Endothelial cell (in vitro differentiated cells): ENCODE results near the gene KCNQ1. TPM values are rescaled to one million over a fixed set of nuclear protein-coding genes. Genes with fewer than 3 reads are reported as not detected.

ENCODE experiments used
- DNase-seq: peaks from one replicate; pipeline ENCODE4 v3.0.0; 2021; ENCODE audit warnings: low spot score
- H3K27ac Mint-ChIP-seq: one replicate; pipeline ENCODE4 v1.8.0; 2021; ENCODE audit warnings: mixed read lengths, inconsistent platforms; ENCODE audit not compliant: unreplicated experiment
- H3K27me3 Mint-ChIP-seq: one replicate; pipeline ENCODE4 v1.8.0; 2021; ENCODE audit warnings: mild to moderate bottlenecking, moderate library complexity, mixed read lengths, inconsistent platforms; ENCODE audit not compliant: unreplicated experiment
- H3K36me3 Mint-ChIP-seq: one replicate; pipeline ENCODE4 v1.8.0; 2021; ENCODE audit warnings: mild to moderate bottlenecking, low read depth, mixed read lengths, inconsistent platforms; ENCODE audit not compliant: unreplicated experiment
- H3K4me1 Mint-ChIP-seq: one replicate; pipeline ENCODE4 v1.8.0; 2021; ENCODE audit warnings: mild to moderate bottlenecking, mixed read lengths, inconsistent platforms; ENCODE audit not compliant: unreplicated experiment
- H3K4me3 Mint-ChIP-seq: one replicate; pipeline ENCODE4 v1.8.0; 2021; ENCODE audit warnings: mild to moderate bottlenecking, mixed read lengths, inconsistent platforms; ENCODE audit not compliant: unreplicated experiment
- H3K9me3 Mint-ChIP-seq: one replicate; pipeline ENCODE4 v1.8.0; 2021; ENCODE audit warnings: mixed read lengths, inconsistent platforms; ENCODE audit not compliant: unreplicated experiment
- total RNA-seq: library from RNA; stranded (reverse); fragmentation: NEBNext Ultra II Directional; extraction: Animal tissue kit (Norgen Biotek cat#: 25700); gene quantifications from one replicate; pipeline ENCODE4 v1.2.1, GENCODE V29; 2021; ENCODE audit not compliant: unreplicated experiment
- TF ChIP-seq, protein P1 (sequence below): fragments of 200-600 bp; sonication (generic); IDR thresholded peaks from one replicate; pipeline ENCODE4 v1.5.0; 2021; ENCODE audit warnings: antibody characterized with exemption; ENCODE audit not compliant: unreplicated experiment

KCNQ1 gene
- total RNA-seq, 1 donor from 2014 or later: 35.3 TPM

- Mint-ChIP-seq H3K9me3 (no peaks in the 10 kb centered on the region), H3K27me3 (peaks cover 3% of the 10 kb centered on the region), H3K36me3 (no peaks in the 10 kb centered on the region), H3K4me1 (peaks cover 4% of the 10 kb centered on the region), H3K4me3 (no peak overlapping the region), H3K27ac (no peak overlapping the region)
- TF ChIP-seq, protein P1, sequence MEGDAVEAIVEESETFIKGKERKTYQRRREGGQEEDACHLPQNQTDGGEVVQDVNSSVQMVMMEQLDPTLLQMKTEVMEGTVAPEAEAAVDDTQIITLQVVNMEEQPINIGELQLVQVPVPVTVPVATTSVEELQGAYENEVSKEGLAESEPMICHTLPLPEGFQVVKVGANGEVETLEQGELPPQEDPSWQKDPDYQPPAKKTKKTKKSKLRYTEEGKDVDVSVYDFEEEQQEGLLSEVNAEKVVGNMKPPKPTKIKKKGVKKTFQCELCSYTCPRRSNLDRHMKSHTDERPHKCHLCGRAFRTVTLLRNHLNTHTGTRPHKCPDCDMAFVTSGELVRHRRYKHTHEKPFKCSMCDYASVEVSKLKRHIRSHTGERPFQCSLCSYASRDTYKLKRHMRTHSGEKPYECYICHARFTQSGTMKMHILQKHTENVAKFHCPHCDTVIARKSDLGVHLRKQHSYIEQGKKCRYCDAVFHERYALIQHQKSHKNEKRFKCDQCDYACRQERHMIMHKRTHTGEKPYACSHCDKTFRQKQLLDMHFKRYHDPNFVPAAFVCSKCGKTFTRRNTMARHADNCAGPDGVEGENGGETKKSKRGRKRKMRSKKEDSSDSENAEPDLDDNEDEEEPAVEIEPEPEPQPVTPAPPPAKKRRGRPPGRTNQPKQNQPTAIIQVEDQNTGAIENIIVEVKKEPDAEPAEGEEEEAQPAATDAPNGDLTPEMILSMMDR: peak; percentile 92
- peak; percentile 75 for DNase-seq
These were observed 447.6 kb downstream of the KCNQ1 start for GRCh38 chr11:2892215-2892966.

DNA sequence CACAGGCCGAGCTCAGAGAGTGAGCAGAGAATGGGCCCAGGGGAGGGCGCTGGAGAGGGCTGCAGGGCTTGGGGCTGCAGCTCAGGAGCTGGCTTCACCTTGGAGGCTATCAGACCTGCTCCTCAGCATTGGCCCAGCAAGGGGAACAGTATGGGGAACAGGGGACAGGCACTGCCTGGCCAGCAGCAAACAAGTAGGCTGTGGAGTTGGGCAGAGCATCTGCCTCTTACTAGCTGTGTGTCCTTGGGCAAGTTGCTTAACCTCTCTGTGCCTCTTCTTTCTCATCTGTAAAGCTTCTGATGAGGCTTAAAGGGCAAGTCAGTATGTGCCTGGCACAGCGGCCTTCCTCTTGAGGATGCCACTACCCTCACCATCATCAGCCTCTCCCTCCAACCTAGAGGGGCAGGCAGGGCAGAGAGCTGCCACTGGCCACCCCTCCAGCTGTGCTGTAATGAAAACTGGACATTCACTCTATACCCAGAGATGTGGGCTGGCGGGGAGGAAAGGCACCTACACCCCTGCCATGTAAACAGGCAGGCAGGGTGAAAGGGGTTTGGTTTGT lies 448.2 kb downstream of the KCNQ1 start:
- DNase-seq: no peak
- no peak overlapping the region for H3K27ac Mint-ChIP-seq
- peaks cover 3% of the 10 kb centered on the region for H3K27me3 Mint-ChIP-seq
- TF ChIP-seq, protein P1: no peak
- H3K4me1 Mint-ChIP-seq: peaks cover 7% of the 10 kb centered on the region
- no peak overlapping the region for H3K4me3 Mint-ChIP-seq
- H3K36me3 Mint-ChIP-seq: no peaks in the 10 kb centered on the region
- no peaks in the 10 kb centered on the region for H3K9me3 Mint-ChIP-seq

DNA sequence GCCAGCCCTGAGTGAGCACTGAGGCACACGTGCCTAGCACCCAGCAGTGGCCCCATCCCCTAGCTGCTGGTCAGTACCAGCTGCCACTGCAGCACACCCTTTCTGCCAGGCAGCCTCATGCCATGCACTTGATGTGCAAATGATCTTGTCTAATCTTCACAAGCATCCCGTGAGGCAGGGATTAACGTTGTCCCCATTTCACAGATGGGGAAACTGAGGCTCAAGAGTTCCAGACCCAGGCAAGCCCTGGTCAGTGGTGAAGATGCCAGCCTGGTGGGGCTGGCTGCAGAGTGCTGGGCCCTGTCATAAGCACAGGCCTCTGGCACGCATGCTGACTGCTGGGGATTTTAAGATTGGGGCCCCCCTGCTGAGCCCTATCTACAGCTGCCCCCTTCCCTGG lies 449.1 kb downstream of the KCNQ1 start:
- H3K4me1 Mint-ChIP-seq: peaks cover 16% of the 10 kb centered on the region
- TF ChIP-seq, protein P1: no peak
- no peaks in the 10 kb centered on the region for H3K36me3 Mint-ChIP-seq
- no peak overlapping the region for H3K27ac Mint-ChIP-seq
- peak overlapping the region; percentile 50 for H3K4me3 Mint-ChIP-seq
- peaks cover 3% of the 10 kb centered on the region for H3K27me3 Mint-ChIP-seq
- DNase-seq: no peak
- no peaks in the 10 kb centered on the region for H3K9me3 Mint-ChIP-seq

- Mint-ChIP-seq H3K36me3 (peaks cover 4% of the 10 kb centered on the region), H3K27me3 (peaks cover 7% of the 10 kb centered on the region), H3K4me3 (no peak overlapping the region), H3K4me1 (peaks cover 28% of the 10 kb centered on the region), H3K27ac (no peak overlapping the region), H3K9me3 (no peaks in the 10 kb centered on the region)
- no peak for DNase-seq
- TF ChIP-seq, protein P1: no peak
These were observed 451.2 kb downstream of the KCNQ1 start for GRCh38 chr11:2896047-2896446.

GRCh38 chr11:2897048-2897447 lies 452.2 kb downstream of the KCNQ1 start:
- TF ChIP-seq, protein P1: no peak
- H3K27ac Mint-ChIP-seq: no peak overlapping the region
- peaks cover 4% of the 10 kb centered on the region for H3K36me3 Mint-ChIP-seq
- peaks cover 24% of the 10 kb centered on the region for H3K4me1 Mint-ChIP-seq
- no peak for DNase-seq
- no peaks in the 10 kb centered on the region for H3K9me3 Mint-ChIP-seq
- peaks cover 10% of the 10 kb centered on the region for H3K27me3 Mint-ChIP-seq
- H3K4me3 Mint-ChIP-seq: no peak overlapping the region
